ENCODE results near the gene FOXK1.

The FOXK1 gene

DNA sequence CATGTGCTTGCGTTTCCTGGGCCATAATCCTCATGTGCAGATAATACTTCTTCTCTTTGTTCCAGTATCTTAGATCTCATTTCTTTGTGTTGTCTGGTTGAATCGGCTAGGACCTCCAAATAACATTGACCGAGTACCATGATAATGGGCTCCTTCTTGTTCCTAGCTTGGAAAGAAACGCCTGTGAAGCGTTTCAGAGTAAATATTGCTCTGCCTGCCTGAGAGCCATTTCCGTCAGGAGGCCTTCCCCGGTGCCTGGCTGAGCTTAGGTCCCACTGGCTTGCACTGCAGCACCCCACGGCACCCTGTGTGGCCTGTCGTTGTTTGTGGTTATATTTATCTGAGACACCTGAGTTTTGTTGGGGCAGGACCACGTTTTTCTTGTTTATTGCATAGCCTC is 17.7 kb downstream of the FOXK1 start:
- no peak for DNase-seq

DNA sequence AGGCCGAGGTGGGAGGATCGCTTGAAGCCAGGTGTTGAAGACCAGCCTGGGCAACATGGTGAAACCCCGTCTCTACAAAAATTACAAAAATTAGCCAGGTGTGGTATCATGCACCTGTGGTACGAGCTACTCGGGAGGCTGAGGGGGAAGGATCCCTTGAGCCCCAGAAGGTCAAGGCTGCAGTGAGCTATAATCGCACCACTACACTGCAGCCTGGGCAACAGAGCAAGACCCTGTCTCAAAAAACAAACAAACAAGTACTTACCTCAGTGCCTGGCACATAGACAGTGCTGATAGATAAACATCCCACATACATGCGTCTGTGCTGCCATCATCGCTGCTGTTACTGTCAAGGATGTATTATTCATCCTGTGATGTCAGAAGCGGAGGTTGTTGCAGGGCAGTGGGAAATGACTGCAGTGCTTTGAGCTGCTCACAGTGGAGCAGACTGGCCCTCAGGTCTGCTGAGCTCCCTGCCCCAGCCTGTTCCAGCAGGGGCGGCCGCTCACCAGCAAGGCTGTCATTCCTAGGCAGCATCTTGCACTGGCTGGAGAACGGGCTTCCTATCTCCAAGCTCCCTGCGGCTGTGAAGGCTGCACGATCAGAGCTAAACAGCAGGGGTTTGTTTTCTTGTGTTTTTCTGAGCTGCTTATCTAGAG is 18.6 kb downstream of the FOXK1 start:
- no peak for DNase-seq

DNA sequence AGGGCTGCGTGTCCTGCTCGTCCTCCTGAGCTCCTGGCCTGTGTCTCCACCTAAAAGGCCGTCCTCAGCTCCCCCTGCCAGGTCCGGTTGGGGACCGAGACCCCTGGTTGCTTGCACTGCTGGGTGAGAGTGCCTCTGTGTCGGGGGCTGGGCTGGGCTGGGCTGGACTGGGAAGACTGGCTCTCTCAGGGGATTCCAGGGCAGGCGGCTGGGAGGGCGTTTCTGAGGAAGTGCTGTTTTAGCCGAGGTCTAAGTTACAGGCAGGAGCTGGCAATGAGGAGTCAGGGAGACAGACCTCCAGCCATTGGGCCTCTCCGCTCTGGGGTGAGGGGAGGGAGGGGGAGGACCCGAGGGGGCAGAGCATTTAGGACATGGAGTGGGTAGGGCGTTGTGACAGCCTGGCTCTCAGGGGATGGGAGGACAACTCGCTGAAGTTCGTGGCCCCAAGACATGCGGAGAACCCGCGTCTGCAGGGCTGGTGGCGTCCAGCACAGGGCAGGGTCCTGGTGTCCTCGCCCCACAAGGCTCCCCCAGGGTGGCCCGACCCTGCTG is 20.9 kb downstream of the FOXK1 start:
- DNase-seq: no peak

DNA sequence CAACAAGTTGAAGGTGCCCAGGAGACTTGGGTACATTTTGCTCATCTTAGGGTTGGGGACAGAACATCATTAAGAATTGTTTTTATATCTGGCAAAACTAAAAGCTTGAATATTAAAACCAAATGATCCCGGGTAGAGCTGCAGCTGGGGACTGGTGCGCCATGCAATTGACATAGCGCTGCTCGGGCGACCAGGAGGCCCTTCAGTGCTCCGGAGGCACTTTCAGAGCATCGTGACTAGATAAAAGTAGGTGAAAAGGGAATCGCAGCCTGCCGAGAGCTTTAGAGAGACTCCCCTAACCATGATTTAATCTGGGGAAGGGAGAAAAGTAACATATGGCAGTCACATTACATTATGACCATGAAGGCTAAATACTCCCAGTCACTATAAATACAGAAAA is 21.4 kb downstream of the FOXK1 start:
- no peak for DNase-seq

DNA sequence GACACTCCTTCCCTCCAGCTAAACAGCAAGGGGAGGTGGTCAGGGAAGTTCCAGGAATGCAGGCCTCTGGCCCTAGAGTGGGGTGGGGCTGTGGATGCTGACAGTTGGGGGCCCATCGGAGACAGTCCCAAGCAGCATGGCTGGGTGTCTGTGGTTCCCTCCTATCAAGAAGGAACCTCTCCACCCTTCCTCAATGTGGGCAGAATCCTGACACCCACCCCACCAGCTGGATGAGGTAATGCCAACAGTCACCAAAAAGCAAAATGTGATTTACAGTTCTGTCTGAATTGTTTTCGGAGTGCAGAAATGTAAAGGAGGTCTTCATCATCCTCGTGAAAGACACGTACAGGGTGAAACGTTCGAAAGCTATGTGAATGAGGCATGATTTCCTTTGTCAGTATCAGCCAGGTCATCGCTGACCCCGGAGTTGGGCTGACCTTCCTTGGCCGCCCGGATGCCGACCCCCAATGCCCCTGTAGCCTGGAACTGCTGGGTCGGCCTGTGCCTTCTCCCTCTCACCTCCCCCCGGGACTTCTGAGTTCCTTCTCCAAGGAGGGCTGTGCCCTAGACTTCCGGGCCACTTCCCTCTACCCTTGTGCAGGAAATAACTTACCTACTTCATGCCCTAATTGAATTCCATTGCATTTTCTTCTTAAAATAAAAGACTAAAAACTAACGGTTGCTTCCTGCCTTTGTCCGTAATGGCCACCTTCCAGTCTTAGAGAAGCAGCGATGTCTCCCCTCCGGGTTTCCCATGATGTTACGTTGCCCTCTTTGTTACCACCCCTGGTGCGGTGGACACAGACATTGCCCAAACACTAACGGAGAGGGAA is 24.5 kb downstream of the FOXK1 start:
- DNase-seq: no peak

DNA sequence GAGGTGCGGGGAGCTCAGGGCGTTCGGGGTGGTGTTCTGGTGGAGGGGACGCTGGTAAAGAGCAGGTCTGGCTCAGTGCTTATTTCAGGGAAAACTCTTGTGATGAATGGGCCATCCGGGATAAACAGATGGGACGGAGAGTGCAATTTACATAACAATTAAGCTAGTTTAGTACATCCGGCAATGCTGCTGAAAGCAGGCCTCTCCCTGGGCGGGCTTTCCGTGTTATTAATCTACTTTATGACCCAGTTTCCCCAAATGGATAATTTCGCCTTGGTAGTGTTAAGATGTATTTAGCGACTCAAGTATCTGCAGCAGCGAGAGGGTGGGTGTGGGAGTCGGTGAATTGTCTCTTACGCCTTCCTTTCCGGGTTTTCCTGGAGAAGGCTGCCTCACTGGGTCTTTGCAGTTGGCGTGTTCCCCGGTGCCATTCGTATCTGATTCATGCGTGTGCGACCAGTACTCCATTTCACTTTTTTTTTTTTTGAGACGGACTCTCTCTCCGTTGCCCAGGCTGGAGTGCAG is 25.2 kb downstream of the FOXK1 start:
- no peak for DNase-seq

DNA sequence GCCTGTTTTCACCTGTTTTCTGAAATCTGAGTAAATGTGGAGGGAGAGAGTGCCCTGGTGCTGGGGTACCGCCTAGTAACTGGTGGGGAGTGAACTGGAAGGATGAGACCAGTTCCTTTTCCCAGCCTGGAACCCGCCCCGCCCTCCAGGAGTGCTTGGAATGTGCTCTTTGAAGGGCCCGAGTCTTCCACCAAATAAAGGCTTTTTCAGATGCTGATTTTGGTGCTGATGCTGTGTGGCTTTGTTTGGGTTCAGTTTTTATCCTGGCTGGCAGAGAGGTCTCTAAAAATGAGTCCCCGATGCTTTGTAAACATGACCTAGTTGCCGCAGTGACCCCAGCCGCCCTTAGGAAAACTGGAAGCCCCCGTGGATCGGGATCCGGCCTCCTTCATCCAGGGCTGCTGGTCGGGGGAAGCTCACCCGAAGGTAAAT is 25.9 kb downstream of the FOXK1 start:
- no peak for DNase-seq

DNA sequence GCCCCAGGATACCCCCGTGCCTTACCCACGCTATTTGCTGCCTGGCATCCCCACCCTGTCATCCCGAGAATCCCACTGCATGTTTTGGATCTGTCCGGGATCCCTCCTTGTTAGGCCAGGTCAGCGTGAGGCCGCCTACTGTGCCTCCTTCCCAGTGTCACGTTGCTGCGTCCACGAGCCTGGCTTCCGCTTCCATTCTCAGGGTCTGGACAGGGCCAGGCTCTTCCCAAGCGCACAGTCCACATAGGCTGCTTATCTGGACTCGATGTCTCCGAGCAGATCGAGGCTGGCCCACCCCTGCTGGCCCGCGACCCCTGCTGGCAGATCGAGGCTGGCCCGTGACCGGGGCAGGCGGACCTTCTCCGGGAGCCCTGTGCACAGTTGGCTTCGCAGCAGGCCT is 27.1 kb downstream of the FOXK1 start:
- DNase-seq: no peak

DNA sequence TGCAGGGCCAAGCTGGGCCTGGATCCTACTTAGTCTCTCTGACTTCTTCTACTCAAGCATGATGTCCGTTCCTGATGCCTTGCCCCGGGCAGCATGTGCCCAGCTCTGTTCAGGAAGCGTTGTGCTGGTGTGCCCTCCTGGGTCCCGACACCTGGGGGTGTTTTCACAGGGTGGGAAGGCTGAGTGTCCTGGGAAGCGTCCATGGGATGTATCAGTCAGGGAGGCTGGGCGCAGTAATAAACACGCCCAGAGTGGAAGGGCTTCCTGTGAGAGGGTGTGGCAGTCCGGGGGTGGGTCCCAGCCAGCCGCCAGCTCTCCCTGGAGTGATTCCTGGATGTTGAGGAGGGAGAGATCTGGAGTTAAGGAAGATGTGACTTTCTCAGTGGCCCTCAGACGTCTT is 29.0 kb downstream of the FOXK1 start:
- DNase-seq: no peak

DNA sequence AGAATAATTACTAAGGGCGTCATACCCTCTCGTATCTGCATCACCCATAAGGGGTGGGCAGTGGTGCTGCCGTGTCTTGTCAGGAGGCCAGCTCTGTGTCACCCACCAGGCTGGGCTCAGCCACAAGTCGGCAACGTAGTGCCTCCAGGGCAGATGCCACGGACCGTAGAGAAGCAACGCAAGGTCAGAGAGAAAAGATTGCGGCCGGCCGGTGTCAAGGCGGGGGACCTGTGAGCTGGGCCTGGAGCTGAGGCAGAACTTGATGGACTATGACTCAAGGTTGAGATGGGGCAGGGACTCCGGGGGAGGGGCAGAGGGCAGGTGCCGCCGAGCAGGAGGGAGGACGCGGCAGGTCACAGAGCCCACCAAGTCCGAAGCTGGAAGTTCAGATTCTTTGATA is 29.5 kb downstream of the FOXK1 start:
- no peak for DNase-seq

DNA sequence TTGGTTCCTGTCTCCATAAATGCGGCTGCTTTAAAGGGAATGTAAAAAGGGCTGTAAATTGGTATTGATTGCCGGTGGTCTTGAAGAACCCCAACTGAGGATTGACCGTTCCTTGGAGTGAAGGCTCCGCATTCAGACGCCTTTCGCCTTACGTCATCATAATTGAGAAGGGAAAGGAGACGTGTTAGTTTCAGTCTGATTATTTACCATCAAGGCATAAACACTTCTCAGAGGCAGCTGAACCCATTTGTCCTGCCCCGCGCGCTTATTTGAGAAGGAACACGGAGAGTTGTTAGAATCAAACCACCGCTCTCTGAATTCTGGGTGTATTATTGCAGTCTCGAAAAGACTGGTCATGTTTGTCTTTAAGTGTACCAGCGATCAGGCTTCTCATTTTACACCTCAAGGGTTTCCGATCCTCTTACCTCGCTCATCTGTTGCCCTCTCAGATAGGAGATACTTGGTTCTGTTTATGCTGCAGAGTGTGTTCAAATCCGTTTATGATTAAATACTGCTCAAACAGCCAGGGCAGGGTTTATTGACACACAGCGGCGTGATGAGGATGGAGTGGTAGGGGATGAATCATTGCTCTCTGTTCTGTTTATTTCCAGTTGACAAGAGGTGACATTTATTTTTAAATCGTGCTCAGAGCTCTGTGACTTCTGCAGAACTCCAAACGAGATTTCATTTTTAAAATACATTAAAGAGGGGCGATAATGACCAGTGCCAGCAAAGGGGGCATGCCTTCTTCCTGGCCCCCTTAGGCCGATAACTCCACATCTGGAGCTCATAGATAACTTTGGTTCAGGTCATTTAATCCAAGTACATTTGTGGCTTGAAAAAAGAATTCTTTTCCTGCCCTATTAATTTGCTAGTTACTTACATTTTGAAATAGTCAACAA is 30.4 kb downstream of the FOXK1 start:
- DNase-seq: no peak

DNA sequence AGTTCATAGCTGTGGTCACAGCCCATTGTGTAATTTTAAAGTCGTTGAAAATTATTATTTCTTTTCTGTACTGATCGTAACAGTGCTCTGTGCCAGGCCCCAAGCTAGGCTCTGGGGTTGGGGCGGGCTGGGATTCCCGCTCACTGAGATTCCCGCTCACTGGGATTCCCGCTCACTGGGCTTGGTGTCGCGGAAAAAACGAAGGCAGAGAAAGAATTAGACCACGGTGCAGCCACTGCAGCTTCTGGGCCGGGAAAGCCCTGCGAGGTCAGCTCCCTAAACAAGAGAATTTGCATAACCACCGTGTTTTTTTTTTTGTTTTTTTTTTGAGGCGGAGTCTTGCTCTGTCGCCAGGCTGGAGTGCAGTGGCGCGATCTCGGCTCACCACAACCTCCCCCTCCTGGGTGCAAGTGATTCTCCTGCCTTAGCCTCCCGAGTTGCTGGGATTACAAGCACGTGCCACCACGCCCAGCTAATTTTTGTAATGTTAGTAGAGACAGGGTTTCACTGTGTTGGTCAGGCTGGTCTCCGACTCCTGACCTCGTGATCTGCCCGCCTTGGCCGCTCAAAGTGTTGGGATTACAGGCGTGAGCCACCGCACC is 31.2 kb downstream of the FOXK1 start:
- DNase-seq: no peak

DNA sequence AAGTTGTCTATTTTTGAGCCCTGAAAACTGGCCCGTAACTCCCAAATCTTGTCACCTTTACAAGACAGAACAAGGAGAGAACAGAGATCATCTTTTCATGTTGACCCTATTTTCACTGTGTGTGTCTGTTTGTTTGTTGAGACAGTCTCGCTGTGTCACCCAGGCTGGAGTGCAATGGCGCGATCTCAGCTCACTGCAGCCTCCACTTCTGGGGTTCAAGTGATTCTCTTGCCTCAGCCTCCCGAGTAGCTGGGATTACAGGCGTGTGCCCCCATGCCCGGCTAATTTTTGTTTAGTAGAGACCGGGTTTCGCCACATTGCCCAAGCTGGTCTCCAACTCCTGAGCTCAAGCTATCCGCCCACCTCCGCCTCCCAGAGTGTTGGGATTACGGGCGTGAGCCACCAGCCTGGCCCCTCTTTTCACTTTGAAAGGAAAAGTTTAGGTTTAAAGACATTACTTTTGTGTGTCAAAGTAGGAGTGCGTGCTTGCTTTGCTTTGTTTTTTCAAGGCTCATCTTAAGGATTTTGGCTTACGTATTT is 32.1 kb downstream of the FOXK1 start:
- DNase-seq: no peak

DNA sequence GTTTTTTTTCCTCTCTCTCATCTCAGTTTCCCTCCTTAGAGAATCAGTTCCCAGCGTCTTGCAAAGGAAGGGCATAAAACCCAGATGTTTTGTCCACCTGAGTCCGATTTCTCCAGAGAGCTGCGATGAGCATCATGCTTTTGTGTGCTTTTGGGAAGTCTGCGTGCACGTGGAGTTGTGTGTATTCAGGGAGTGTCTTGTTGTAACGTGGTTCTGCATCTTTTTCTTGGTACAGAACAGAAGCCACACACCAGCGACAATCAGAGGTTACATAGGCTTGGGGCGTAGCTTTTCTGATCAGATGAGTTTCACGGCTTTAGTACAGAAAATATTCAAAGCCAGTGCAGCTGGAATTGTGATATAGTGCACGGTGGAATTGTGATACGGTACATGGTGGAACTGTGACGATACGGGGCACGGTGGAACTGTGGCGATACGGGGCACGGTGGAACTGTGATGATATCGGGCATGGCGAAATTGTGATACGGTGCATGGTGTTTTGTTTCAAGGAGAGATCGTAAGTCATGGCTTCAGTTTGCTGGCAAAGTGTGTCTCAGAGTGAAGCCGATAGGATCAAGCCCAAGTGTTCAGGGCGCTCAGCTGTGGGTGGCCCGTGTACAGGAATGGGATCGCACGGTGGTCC is 32.8 kb downstream of the FOXK1 start:
- no peak for DNase-seq

DNA sequence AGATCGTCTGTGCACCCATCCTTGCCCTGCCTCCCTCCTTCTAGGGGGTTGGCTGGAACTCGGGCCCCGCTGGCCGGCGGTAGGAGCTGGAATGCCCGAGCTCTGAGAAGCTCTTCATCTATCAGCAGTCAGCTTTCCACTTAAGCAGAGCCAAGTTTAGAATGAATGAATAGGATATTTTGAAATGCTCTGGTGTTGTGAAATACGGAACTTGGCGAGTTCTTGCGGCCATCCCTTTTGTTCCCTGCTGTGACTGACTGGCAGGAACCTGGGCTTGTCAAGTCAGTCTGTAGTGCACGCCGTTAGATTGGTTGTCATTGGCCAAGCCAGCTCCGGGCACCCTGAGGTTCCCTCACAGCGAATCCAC is 33.3 kb downstream of the FOXK1 start:
- DNase-seq: no peak

DNA sequence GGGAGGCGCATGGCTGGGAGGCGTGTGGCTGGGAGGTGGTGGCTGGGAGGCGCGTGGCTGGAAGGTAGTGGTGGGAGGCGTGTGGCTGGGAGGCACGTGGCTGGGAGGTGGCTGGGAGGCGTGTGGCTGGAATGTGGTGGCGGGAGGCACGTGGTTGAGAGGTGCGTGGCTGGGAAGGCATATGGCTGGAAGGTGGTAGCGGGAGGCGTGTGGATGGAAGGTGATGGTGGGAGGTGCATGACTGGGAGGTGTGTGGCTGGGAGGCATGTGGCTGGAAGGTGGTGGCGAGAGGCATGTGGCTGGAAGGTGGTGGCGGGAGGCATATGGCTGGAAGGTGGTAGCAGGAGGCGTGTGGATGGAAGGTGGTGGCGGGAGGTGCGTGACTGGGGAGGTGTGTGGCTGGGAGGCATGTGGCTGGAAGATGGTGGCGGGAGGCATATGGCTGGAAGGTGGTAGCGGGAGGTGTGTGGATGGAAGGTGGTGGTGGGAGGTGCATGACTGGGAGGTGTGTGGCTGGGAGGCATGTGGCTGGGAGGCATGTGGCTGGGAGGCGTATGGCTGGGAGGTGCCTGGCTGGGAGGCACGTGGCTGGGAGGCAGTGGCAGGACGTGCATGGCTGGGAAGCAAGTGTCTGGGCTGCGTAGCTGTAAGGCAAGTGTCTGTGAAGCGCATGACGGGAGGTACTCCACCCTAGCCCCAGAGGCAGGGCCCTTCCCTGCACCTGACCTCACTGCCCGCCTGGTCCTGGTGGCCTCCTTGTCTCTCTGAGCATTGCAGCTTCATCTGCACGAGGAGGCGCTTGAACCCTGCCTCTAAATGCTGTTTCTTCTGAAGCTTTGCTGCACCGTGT is 35.1 kb downstream of the FOXK1 start:
- DNase-seq: no peak

DNA sequence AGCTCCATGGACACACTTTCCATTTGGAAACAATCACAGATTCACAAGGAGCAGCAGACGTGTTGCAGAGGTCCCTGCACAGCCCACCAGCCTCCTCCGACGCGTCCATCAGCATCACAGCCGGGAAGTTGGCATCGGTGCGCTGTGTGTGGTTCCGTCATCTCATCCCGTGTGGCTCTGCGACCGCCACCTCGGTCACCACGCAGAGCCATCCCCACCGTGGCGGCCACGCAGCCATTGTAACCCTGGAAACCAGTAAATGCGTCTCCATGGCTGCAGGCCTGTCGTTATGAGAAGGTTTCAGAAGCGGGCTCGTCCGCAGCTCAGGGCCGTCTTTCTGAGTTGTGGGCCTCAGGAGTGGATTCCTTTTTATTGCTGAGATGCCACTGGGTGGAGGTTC is 36.0 kb downstream of the FOXK1 start:
- DNase-seq: no peak

DNA sequence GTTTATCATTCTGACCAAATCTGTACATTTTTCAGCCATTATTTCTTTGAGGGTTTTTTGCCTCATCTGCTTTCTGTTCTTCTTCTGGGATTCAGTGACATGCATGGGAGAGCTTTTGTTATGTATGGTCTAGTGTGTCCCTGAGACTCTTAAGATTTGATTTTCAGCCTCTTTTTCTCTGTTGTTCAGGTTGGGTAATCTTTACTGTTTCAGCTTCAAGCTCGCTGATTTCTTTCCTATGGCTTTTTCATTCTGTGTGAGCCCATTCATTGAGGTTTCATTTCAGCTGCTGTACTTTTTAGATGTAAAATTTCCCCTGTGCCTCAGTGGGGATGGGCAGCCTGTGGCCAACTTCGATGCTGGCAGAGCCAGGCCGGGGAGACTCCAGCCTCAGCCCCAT is 38.1 kb downstream of the FOXK1 start:
- no peak for DNase-seq

DNA sequence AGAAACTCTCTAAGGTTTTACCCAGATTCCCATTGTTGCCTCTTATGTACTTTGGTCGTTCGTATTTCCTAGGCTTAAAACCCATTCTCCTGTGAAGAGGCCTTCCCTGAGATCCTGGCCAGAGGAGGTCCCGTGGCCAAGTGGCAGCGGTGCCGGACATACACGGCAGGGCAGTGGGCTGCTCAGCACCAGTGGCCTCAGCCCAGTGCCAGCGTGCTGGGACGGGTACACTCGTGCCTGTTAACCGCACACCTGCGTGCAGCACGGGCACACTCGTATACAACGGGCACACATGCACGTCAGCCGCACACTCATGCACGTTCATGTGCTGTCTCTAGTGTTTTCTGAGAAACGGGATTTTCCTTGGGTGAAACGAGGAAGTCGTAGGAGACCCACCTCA is 40.2 kb downstream of the FOXK1 start:
- no peak for DNase-seq

DNA sequence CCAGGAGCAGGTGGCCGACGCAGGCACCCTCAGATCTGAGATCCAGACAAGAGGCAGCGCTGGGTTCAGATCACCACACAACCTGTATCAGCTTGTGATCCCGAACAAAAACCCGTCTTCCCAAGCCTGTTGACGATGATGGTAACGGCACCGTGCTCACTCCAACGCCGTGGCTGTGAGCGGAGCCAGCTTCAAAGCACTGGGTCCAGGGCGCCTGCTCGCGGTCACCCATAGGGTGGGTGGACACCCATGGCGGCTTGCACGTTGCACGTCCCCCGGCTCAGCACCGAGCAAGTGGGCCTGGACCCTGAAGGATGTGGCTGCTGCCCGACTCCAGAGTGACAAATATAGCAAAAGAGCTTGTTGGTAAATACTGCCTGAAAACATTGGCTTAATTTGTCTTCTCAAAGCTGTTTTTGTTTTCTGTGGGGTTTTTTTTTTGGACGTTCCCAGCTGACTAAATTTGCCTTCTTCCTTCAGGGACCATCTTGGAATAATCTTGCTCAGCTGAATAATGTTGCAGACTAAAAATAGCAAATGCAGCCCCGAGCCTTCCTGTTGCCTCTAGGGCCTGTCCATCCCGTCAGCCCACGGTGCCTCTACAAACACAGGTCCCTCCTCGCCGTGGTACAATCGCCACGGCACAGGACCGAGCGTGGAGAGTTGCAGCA is 41.0 kb downstream of the FOXK1 start:
- DNase-seq: no peak
